Measurements from ENCODE around the gene MSRB3. TPM values are rescaled to one million over a fixed set of nuclear protein-coding genes. Genes with fewer than 3 reads are reported as not detected.

MSRB3 gene
- total RNA-seq, 1 donor from 2014 or later, result 47.3 TPM

DNA sequence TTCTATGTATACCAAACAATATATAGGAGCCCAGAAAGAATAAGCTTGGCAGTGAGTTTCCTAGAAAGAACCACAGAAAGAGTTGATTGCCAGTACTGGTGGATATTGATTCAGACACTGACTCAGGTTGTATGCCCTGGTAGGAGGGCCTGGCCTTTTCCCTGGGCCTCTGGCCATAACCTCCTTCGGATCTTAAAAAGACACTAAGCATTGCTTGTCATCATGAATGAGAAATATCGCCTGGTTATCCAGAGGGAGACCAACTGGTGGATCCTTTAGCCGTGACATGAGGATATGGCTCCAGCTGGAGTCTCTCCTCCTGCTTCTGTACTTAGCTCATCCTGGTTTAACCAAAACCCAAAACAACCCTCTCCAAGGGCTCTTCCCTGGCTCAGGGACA, 231.5 kb downstream of the MSRB3 start:
- no peak overlapping the region for H3K4me3 ChIP-seq
- ATAC-seq (no peak), DNase-seq (no peak)
- H3K27me3 ChIP-seq (ENCODE audit: low read depth), result peaks cover 5% of the 10 kb centered on the region
- no peaks in the 10 kb centered on the region for H3K9me3 ChIP-seq
- intact Hi-C loops (cut with DNase I), result no loop called here
- H3K36me3 ChIP-seq, result no peaks in the 10 kb centered on the region
- no peak overlapping the region for H3K27ac ChIP-seq
- TF ChIP-seq, protein P1, sequence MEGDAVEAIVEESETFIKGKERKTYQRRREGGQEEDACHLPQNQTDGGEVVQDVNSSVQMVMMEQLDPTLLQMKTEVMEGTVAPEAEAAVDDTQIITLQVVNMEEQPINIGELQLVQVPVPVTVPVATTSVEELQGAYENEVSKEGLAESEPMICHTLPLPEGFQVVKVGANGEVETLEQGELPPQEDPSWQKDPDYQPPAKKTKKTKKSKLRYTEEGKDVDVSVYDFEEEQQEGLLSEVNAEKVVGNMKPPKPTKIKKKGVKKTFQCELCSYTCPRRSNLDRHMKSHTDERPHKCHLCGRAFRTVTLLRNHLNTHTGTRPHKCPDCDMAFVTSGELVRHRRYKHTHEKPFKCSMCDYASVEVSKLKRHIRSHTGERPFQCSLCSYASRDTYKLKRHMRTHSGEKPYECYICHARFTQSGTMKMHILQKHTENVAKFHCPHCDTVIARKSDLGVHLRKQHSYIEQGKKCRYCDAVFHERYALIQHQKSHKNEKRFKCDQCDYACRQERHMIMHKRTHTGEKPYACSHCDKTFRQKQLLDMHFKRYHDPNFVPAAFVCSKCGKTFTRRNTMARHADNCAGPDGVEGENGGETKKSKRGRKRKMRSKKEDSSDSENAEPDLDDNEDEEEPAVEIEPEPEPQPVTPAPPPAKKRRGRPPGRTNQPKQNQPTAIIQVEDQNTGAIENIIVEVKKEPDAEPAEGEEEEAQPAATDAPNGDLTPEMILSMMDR (IDR thresholded peaks at IDR 0.05), result no peak
- no peaks in the 10 kb centered on the region for H3K4me1 ChIP-seq

DNA sequence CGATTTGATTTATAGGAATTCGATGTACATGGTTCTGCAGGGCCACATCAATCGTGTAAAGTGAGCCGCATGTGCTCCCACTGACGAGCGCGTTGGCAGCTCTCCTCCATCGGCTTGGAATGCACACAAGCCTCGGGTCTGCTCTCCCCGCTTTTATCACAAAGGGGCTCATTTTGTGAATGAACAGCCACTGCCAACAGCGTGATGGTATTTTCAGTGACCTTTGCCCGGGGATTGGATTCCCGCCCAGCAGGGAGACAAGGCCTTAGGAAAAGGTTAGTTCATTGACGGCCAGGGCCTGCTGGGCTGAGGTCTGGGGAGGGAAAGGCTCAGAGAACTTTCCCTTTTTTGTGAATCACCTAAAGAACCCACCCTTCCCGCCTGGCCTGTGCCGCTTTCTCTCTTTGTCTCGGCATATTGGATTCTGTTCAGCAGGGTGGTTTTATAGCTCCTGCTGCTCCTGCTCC, 232.1 kb downstream of the MSRB3 start:
- no peak for ATAC-seq
- Histone ChIP-seq H3K36me3 (no peaks in the 10 kb centered on the region), H3K9me3 (no peaks in the 10 kb centered on the region), H3K27me3 (ENCODE audit: low read depth) (peaks cover 5% of the 10 kb centered on the region), H3K27ac (no peak overlapping the region), H3K4me1 (no peaks in the 10 kb centered on the region), H3K4me3 (no peak overlapping the region)
- TF ChIP-seq, protein P1 (IDR thresholded peaks at IDR 0.05), result no peak
- DNase-seq, result no peak
- intact Hi-C loops (cut with DNase I), result no loop called here

DNA sequence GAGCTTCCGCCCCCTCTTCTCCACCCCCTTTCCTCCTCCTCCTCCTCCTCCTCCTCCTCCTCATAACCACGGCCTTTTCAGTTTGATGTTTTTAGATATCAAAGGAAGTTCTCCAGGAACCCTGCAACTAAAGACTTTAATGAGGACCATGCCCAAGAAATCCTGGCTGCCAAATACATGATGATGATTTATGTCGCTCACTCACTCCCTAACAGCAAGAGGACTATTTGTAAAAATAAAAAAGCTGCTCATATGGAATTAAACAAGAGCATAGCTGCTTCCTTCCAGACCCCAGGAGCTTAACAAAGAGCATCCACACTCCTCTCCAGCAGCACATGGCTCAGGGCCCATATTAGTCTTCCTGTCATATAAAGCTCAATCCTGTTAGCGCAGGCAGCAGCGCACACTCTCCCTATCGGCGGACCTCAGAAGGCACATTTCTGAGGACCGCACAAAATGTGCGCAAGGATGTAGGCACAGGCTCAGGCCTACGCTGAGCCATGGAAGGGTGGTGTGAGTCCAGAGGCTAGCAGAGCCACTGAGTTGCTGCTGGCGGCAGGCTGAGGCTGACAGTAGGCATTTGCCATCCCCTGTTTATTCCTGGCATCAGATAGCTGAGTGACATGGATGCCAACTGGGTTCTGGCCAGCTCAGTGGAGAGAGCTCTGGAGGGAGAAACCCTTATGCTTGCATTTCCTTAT, 232.8 kb downstream of the MSRB3 start:
- ATAC-seq, result no peak
- Histone ChIP-seq H3K4me3 (no peak overlapping the region), H3K9me3 (no peaks in the 10 kb centered on the region), H3K4me1 (no peaks in the 10 kb centered on the region), H3K36me3 (no peaks in the 10 kb centered on the region), H3K27ac (no peak overlapping the region), H3K27me3 (ENCODE audit: low read depth) (peaks cover 5% of the 10 kb centered on the region)
- DNase-seq, result no peak
- TF ChIP-seq, protein P1 (IDR thresholded peaks at IDR 0.05), result no peak
- intact Hi-C loops (cut with DNase I), result no loop called here

DNA sequence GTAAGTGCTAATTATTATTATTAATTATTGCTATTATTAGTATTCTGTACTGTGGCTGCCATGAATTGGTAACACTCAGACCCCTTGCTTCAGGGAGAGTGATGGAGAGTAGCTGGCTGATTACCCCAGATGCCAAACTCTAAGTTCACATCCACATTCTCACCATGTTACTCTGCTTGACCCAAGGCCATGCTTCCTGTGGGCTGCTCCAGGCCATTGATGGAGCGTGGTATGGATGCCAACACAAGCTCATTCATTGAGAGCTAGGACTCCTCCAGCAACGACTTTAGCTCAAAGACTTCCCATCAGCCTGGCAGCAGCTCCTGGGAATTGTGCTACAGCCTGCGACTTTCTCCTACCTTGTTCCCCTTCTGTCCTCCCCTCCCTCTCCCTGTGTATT, 233.4 kb downstream of the MSRB3 start:
- Histone ChIP-seq H3K27me3 (ENCODE audit: low read depth) (peaks cover 5% of the 10 kb centered on the region), H3K4me3 (no peak overlapping the region), H3K4me1 (no peaks in the 10 kb centered on the region), H3K9me3 (no peaks in the 10 kb centered on the region), H3K36me3 (no peaks in the 10 kb centered on the region), H3K27ac (no peak overlapping the region)
- ATAC-seq (no peak), DNase-seq (no peak)
- intact Hi-C loops (cut with DNase I), result no loop called here
- TF ChIP-seq, protein P1 (IDR thresholded peaks at IDR 0.05), result no peak

Other genes with a start within 250 kb of the MSRB3 start
- 97.0 TPM for gene WIF1, start 157.4 kb upstream of the MSRB3 start, total RNA-seq
- gene LEMD3, start 109.1 kb upstream of the MSRB3 start, total RNA-seq, result 31.9 TPM

Data from lower lobe of right lung (tissue), 2 donors.